ENCODE results near the gene TRAF2.

TRAF2 gene

DNA sequence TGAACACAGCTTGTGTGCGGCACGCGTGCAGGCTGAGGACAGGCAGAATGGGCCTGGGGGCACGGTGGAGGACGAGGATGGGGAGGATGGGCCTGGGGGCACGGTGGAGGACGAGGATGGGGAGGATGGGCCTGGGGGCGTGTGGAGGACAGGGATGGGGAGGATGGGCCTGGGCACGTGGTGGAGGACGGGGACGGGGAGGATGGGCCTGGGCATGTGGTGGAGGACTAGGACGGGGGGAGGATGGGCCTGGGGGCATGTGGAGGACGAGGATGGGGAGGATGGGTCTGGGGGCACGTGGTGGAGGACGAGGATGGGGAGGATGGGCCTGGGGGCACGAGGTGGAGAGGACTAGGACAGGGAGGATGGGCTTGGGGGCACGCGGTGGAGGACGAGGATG lies 36.2 kb downstream of the TRAF2 start:
- TF ChIP-seq, protein P1, sequence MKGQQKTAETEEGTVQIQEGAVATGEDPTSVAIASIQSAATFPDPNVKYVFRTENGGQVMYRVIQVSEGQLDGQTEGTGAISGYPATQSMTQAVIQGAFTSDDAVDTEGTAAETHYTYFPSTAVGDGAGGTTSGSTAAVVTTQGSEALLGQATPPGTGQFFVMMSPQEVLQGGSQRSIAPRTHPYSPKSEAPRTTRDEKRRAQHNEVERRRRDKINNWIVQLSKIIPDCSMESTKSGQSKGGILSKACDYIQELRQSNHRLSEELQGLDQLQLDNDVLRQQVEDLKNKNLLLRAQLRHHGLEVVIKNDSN (IDR thresholded peaks at IDR 0.05), result no peak
- TF ChIP-seq CREB1 (IDR thresholded peaks at IDR 0.05; ENCODE audit: low read depth), result no peak
- TF ChIP-seq, protein P2, sequence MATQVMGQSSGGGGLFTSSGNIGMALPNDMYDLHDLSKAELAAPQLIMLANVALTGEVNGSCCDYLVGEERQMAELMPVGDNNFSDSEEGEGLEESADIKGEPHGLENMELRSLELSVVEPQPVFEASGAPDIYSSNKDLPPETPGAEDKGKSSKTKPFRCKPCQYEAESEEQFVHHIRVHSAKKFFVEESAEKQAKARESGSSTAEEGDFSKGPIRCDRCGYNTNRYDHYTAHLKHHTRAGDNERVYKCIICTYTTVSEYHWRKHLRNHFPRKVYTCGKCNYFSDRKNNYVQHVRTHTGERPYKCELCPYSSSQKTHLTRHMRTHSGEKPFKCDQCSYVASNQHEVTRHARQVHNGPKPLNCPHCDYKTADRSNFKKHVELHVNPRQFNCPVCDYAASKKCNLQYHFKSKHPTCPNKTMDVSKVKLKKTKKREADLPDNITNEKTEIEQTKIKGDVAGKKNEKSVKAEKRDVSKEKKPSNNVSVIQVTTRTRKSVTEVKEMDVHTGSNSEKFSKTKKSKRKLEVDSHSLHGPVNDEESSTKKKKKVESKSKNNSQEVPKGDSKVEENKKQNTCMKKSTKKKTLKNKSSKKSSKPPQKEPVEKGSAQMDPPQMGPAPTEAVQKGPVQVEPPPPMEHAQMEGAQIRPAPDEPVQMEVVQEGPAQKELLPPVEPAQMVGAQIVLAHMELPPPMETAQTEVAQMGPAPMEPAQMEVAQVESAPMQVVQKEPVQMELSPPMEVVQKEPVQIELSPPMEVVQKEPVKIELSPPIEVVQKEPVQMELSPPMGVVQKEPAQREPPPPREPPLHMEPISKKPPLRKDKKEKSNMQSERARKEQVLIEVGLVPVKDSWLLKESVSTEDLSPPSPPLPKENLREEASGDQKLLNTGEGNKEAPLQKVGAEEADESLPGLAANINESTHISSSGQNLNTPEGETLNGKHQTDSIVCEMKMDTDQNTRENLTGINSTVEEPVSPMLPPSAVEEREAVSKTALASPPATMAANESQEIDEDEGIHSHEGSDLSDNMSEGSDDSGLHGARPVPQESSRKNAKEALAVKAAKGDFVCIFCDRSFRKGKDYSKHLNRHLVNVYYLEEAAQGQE (IDR thresholded peaks at IDR 0.05; ENCODE audit: low read depth), result no peak
- no peak for TF ChIP-seq EP300 (IDR thresholded peaks at IDR 0.05; ENCODE audit: borderline replicate concordance)
- TF ChIP-seq TCF12 (IDR thresholded peaks at IDR 0.05; ENCODE audit: low read depth), result no peak
- no peak for TF ChIP-seq TEAD4 (IDR thresholded peaks at IDR 0.05)
- no peak for TF ChIP-seq RAD21 (IDR thresholded peaks at IDR 0.05; ENCODE audit: low read depth)
- no peak for TF ChIP-seq FOXM1 (IDR thresholded peaks at IDR 0.05; ENCODE audit: borderline replicate concordance, low read depth)
- no peak for TF ChIP-seq YY1 (IDR thresholded peaks at IDR 0.05; ENCODE audit: low read depth)
- TF ChIP-seq CEBPB (IDR thresholded peaks at IDR 0.05), result no peak
- no peak for TF ChIP-seq EGR1 (IDR thresholded peaks at IDR 0.05)
- no peak for TF ChIP-seq NFIC (IDR thresholded peaks at IDR 0.05)
- TF ChIP-seq, protein P3, sequence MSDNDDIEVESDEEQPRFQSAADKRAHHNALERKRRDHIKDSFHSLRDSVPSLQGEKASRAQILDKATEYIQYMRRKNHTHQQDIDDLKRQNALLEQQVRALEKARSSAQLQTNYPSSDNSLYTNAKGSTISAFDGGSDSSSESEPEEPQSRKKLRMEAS (IDR thresholded peaks at IDR 0.05), result no peak
- no peak for TF ChIP-seq TAF1 (IDR thresholded peaks at IDR 0.05; ENCODE audit: low read depth)
- no peak for TF ChIP-seq ZBTB7A (IDR thresholded peaks at IDR 0.05; ENCODE audit: low read depth)

DNA sequence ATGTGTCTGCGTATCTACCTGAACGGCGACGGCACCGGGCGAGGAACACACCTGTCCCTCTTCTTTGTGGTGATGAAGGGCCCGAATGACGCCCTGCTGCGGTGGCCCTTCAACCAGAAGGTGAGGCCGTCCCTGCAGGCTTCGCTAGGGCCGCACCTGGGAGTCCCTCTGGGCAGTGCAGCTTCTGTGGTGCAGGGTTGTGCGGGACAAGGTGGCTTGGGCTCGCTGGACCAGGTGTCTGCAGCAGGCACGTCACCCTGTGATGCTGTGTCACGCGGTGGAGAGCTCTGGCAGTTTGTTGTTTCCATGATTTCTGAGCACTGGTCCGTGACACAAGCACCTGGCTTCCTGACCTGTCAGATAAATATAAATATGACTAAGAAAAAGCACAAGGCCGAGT lies 37.6 kb downstream of the TRAF2 start:
- TF ChIP-seq, protein P2 (IDR thresholded peaks at IDR 0.05; ENCODE audit: low read depth), result no peak
- TF ChIP-seq EP300 (IDR thresholded peaks at IDR 0.05; ENCODE audit: borderline replicate concordance) (no peak), TAF1 (IDR thresholded peaks at IDR 0.05; ENCODE audit: low read depth) (no peak), EGR1 (IDR thresholded peaks at IDR 0.05) (no peak), TEAD4 (IDR thresholded peaks at IDR 0.05) (no peak), FOXM1 (IDR thresholded peaks at IDR 0.05; ENCODE audit: borderline replicate concordance, low read depth) (no peak), CREB1 (IDR thresholded peaks at IDR 0.05; ENCODE audit: low read depth) (no peak), YY1 (IDR thresholded peaks at IDR 0.05; ENCODE audit: low read depth) (no peak), NFIC (IDR thresholded peaks at IDR 0.05) (no peak), CEBPB (IDR thresholded peaks at IDR 0.05) (no peak), RAD21 (IDR thresholded peaks at IDR 0.05; ENCODE audit: low read depth) (no peak), ZBTB7A (IDR thresholded peaks at IDR 0.05; ENCODE audit: low read depth) (no peak), TCF12 (IDR thresholded peaks at IDR 0.05; ENCODE audit: low read depth) (no peak)
- TF ChIP-seq, protein P1 (IDR thresholded peaks at IDR 0.05), result no peak
- TF ChIP-seq, protein P3 (IDR thresholded peaks at IDR 0.05), result no peak

DNA sequence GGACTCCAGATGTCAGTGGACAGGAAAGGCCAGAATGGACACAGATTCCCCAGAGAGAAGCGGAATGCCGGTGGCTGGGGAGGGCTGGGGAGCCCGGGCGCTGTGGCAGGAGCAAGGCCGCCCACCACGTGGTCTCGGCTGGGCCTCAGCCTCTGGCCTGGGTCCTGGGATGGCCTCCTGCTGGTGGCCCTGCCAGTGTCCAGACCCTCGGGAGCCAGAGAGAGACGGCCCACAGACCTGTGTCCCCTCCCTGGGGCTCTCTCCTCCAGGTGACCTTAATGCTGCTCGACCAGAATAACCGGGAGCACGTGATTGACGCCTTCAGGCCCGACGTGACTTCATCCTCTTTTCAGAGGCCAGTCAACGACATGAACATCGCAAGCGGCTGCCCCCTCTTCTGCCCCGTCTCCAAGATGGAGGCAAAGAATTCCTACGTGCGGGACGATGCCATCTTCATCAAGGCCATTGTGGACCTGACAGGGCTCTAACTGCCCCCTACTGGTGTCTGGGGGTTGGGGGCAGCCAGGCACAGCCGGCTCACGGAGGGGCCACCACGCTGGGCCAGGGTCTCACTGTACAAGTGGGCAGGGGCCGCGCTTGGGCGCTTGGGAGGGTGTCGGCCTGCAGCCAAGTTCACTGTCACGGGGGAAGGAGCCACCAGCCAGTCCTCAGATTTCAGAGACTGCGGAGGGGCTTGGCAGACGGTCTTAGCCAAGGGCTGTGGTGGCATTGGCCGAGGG lies 39.3 kb downstream of the TRAF2 start:
- TF ChIP-seq YY1 (IDR thresholded peaks at IDR 0.05; ENCODE audit: low read depth), result no peak
- TF ChIP-seq TAF1 (IDR thresholded peaks at IDR 0.05; ENCODE audit: low read depth), result no peak
- no peak for TF ChIP-seq TEAD4 (IDR thresholded peaks at IDR 0.05)
- no peak for TF ChIP-seq FOXM1 (IDR thresholded peaks at IDR 0.05; ENCODE audit: borderline replicate concordance, low read depth)
- TF ChIP-seq, protein P1 (IDR thresholded peaks at IDR 0.05), result no peak
- TF ChIP-seq ZBTB7A (IDR thresholded peaks at IDR 0.05; ENCODE audit: low read depth), result no peak
- no peak for TF ChIP-seq TCF12 (IDR thresholded peaks at IDR 0.05; ENCODE audit: low read depth)
- TF ChIP-seq CREB1 (IDR thresholded peaks at IDR 0.05; ENCODE audit: low read depth), result no peak
- no peak for TF ChIP-seq RAD21 (IDR thresholded peaks at IDR 0.05; ENCODE audit: low read depth)
- TF ChIP-seq EP300 (IDR thresholded peaks at IDR 0.05; ENCODE audit: borderline replicate concordance), result no peak
- TF ChIP-seq, protein P3 (IDR thresholded peaks at IDR 0.05), result no peak
- TF ChIP-seq, protein P2 (IDR thresholded peaks at IDR 0.05; ENCODE audit: low read depth), result no peak
- TF ChIP-seq NFIC (IDR thresholded peaks at IDR 0.05), result no peak
- TF ChIP-seq EGR1 (IDR thresholded peaks at IDR 0.05), result no peak

Data from Ishikawa (cell line).